ENCODE measurements around the gene C18orf63.

Gene C18orf63

DNA sequence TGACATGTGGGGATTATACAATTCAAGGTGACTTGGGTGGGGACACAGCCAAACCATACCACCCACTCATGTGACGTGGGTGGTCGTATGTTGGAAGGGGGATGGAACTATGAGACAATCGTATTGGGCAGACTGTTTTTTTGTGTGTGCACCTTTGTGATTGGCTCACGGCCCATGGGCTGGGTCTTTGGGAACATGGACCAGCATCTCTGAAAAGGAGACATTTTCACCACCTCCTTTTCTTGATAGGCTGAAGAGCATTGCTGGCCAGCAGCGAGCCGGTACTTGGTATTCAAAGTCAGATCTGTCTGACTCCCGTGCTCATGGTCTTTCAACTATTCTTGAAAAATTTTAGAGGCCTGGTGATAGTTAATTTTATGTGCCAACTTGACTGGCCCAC is 79.4 kb downstream of the C18orf63 start:
- TF ChIP-seq, protein P1, sequence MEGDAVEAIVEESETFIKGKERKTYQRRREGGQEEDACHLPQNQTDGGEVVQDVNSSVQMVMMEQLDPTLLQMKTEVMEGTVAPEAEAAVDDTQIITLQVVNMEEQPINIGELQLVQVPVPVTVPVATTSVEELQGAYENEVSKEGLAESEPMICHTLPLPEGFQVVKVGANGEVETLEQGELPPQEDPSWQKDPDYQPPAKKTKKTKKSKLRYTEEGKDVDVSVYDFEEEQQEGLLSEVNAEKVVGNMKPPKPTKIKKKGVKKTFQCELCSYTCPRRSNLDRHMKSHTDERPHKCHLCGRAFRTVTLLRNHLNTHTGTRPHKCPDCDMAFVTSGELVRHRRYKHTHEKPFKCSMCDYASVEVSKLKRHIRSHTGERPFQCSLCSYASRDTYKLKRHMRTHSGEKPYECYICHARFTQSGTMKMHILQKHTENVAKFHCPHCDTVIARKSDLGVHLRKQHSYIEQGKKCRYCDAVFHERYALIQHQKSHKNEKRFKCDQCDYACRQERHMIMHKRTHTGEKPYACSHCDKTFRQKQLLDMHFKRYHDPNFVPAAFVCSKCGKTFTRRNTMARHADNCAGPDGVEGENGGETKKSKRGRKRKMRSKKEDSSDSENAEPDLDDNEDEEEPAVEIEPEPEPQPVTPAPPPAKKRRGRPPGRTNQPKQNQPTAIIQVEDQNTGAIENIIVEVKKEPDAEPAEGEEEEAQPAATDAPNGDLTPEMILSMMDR (conservative IDR thresholded peaks at IDR 0.05; ENCODE audit: low read length): no peak
- H3K4me3 ChIP-seq (ENCODE audit: low read length): no peak overlapping the region
- DNase-seq (ENCODE audit: low read depth): no peak

- DNase-seq (ENCODE audit: low read depth): no peak
- TF ChIP-seq, protein P1 (conservative IDR thresholded peaks at IDR 0.05; ENCODE audit: low read length): no peak
- H3K4me3 ChIP-seq (ENCODE audit: low read length): no peak overlapping the region
These were observed 80.1 kb downstream of the C18orf63 start for GRCh38 chr18:74395648-74396154.

DNA sequence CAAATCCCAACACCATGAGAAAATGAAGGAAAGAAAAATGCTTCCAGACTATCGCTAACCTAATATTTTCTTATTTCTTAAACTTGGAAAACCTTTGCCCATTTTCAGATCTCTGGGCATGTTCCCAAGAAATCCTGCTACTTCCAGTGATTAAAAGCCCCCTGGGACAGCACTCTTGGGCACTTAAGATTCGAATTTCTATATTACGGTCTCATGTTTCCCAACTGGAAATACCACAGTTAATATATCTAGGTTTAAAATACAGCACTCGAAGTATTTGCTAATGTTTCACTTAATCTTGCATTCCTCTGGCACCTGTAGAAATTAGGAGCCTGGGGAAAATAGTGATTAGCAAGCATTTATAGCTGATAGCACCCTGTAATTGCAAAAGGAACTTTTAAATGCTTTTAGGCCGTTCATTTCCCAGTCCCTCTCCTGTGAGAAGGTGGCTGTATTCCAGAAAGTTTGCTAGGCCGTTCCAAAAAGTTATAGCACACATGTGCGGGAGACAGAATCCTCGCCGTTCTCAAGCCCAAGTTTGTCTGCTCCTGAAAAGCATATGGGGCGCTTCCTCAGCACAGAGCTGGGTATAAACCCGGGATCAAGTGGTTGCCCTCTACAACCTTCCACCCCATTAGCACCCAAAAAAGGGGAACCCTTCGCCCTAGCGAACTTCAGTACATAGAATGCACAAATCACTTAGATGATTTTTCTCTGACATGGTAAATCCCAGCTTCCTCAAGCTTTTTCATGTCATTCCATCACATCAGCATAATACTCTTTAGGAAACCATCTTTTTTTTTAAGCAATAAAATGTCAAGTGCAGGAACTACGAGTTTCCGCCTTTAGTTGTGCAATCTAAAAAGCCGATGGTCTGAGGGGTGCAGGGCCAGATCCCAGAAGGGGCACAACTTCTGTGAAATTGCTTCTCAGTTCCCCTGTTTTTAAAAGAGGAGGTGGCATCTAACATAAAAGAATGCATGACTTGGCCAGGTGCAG is 80.8 kb downstream of the C18orf63 start:
- no peak overlapping the region for H3K4me3 ChIP-seq (ENCODE audit: low read length)
- TF ChIP-seq, protein P1 (conservative IDR thresholded peaks at IDR 0.05; ENCODE audit: low read length): no peak
- no peak for DNase-seq (ENCODE audit: low read depth)

GRCh38 chr18:74397572-74397971 is 81.9 kb downstream of the C18orf63 start:
- no peak for DNase-seq (ENCODE audit: low read depth)
- TF ChIP-seq, protein P1 (conservative IDR thresholded peaks at IDR 0.05; ENCODE audit: low read length): no peak
- H3K4me3 ChIP-seq (ENCODE audit: low read length): no peak overlapping the region

DNA sequence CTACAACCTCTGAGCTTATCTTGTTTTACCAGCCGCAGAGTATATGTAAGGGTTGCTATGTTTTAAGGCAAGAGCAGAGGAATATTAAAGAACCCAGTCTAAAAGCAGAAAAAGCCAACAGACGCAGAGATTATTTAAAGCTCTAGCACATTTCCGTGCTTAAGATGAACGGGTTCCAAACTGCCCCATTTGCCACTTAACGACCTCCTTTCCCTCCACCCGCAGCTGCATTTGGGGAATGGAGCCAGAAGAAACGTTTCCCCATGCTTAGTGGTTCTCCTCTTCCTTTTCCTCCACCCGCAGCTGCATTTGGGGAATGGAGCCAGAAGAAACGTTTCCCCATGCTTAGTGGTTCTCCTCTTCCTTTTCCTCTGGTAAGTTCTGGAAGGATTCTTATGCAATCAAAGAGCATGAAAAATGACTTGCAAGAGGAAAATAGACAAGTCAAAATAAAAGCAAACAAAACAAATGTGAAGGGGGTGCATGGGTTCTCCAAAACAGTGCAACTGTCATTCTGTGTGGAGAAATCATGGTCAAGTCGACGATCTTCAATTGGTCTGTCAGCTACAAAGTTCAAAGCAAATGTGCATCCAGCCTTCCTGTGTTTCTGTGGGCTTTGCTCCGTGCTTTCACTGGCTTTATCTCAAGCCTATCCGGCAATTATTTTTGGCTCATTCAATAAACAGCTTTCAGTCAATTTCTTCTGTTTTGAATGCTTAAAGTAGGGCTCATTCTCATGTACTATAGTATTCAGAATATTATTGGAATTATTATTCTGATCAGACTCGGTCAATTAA is 83.7 kb downstream of the C18orf63 start:
- no peak for DNase-seq (ENCODE audit: low read depth)
- H3K4me3 ChIP-seq (ENCODE audit: low read length): no peak overlapping the region
- TF ChIP-seq, protein P1 (conservative IDR thresholded peaks at IDR 0.05; ENCODE audit: low read length): no peak

DNA sequence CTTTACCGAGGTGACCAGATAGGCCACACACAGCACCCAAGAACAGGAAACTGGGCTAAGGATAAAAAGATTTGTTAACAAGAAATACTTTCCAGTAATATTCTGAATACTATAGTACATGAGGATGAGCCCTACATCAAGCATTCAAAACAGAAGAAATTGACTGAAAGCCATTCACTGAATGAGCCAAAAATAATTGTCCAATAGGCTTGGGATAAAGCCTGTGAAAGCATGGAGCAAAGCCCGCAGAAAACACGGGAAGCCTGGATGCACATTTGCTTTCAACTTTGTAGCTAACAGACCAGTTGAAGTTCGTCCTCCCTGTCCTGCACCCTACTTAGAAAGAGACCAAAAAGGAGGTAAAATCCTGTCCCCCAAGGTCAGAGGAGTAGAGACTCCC is 85.2 kb downstream of the C18orf63 start:
- DNase-seq (ENCODE audit: low read depth): no peak
- no peak overlapping the region for H3K4me3 ChIP-seq (ENCODE audit: low read length)
- TF ChIP-seq, protein P1 (conservative IDR thresholded peaks at IDR 0.05; ENCODE audit: low read length): no peak

Data from AG10803 (cell line).